Brain microvascular endothelial cell (primary cell): ENCODE data around the gene RAP1GAP.

Experiments used
- DNase-seq: peaks from one replicate; pipeline ENCODE4 v3.0.0-alpha.2; 2020
- H3K27ac ChIP-seq: fragments of 250-450 bp; sonication (Bioruptor Pico); 2 replicates; pipeline ENCODE4 v1.5.1; 2020; ENCODE audit warnings: mild to moderate bottlenecking, moderate library complexity
- H3K27me3 ChIP-seq: fragments of 250-450 bp; sonication (Bioruptor Pico); replicated peaks from 2 replicates; pipeline ENCODE4 v1.5.1; 2020; ENCODE audit warnings: mild to moderate bottlenecking
- H3K36me3 ChIP-seq: fragments of 250-450 bp; sonication (Bioruptor Pico); replicated peaks from 2 replicates; pipeline ENCODE4 v1.5.1; 2020; ENCODE audit warnings: mild to moderate bottlenecking
- H3K4me3 ChIP-seq: 2 replicates; pipeline ENCODE4 v1.5.1; 2011; ENCODE audit warnings: low read depth, mild to moderate bottlenecking, control low read depth, low read length, moderate library complexity
- in situ Hi-C: cut with HindIII; loops from 2 replicates; pipeline ENCODE4 v1.10.0; 2017; ENCODE audit warnings: low sequenced_read_pairs, low pct_ligation_motif_present
- TF ChIP-seq, protein P1 (sequence below): IDR thresholded peaks from 2 replicates; pipeline ENCODE4 v1.5.1; 2011; ENCODE audit warnings: low read depth, mild to moderate bottlenecking, moderate library complexity, low read length, control low read depth, inconsistent platforms; ENCODE audit errors: missing control alignments

The RAP1GAP gene

DNA sequence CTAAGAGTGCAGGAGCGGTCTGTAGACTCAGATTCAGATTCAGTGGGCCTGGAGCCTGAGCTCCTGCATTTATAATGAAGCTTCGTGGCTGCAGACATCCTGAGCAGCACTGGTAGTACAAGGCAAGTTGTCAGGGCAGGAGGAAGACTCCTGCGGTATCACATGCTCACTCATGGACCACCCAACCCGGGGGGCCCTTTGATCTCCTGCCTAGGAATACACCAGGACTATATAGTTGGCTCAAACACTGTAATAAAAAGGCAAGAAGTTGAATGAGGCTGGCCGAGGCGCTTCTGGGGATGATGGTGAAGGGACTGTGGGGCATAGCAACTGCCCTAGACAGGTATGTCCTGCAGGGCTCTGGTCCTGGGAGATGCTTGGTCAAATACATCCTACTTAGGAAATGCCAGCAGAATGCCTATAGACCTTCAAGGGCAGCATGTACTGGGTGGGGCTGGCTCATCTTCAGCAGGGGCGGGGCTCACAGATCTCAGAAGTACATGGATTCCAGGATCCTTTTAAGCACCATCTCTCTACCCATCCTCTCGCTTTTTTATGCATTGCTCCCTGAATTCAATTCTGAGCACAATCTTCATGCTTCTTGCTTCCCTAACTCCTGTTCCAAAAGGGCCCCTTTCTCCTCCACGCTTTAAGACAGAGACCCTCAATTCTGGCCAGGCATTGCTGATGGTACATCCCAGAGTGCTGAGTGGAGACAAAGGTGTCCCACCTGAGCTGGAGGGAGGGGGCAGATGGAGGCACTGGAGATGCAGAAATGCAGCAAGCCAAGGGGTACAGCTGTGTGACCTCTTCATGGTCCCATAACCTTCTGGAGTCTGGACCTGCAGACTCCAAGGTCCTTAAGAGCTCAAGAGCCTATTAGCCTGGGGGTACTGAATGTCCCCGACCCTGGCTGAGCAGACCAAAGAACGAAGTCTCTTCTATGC, 2.1 kb upstream of the RAP1GAP start:
- in situ Hi-C loops = no loop called here

DNA sequence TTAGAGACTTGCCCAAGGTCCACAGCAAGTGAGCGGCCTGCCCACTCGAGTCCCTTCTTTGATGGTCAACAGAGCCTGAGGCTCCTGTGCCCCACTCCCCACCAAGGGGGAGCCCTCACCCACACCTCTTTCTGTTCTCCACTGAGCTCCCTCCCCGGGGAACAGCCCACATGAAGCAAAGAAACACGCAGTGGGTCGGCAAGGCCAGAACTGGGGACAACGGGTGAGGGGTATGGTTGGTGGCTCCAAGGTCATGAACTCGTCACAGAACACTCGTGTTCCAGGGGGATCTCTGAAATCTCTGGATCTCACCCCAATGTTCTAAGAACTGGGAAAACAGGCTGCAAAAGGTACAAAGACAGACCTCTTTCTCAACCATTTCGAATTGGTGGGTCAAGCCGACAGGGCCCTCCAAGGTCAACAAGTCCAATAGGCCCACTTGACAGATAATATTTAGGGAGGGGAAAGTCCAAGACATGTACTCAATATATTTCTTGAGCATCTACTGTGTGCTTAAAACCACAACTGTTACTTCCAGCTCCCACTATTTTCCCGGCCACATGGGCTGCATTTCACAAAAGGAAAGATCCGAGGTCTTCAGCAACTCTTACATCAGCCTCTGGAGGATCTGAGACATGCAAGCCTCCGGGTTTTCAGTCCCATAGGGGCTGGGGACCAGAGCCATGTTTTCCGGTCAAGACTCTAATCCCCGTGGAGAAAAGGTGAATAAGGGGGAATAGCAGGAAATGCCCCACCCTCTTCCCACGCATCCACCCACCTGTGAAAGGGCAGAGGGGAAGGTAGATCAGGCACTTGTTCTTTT, 1.1 kb upstream of the RAP1GAP start:
- in situ Hi-C loops = no loop called here
- TF ChIP-seq, protein P1, sequence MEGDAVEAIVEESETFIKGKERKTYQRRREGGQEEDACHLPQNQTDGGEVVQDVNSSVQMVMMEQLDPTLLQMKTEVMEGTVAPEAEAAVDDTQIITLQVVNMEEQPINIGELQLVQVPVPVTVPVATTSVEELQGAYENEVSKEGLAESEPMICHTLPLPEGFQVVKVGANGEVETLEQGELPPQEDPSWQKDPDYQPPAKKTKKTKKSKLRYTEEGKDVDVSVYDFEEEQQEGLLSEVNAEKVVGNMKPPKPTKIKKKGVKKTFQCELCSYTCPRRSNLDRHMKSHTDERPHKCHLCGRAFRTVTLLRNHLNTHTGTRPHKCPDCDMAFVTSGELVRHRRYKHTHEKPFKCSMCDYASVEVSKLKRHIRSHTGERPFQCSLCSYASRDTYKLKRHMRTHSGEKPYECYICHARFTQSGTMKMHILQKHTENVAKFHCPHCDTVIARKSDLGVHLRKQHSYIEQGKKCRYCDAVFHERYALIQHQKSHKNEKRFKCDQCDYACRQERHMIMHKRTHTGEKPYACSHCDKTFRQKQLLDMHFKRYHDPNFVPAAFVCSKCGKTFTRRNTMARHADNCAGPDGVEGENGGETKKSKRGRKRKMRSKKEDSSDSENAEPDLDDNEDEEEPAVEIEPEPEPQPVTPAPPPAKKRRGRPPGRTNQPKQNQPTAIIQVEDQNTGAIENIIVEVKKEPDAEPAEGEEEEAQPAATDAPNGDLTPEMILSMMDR = no peak
- no peak for DNase-seq
- no peaks in the 10 kb centered on the region for H3K36me3 ChIP-seq
- H3K27me3 ChIP-seq = peaks cover 36% of the 10 kb centered on the region
- no peak overlapping the region for H3K4me3 ChIP-seq
- no peak overlapping the region for H3K27ac ChIP-seq

More for the DNA sequence above, 2.1 kb upstream of the RAP1GAP start:
- H3K36me3 ChIP-seq = no peaks in the 10 kb centered on the region
- no peak overlapping the region for H3K27ac ChIP-seq
- TF ChIP-seq, protein P1 = no peak
- H3K4me3 ChIP-seq = no peak overlapping the region
- DNase-seq = no peak
- peaks cover 36% of the 10 kb centered on the region for H3K27me3 ChIP-seq

DNA sequence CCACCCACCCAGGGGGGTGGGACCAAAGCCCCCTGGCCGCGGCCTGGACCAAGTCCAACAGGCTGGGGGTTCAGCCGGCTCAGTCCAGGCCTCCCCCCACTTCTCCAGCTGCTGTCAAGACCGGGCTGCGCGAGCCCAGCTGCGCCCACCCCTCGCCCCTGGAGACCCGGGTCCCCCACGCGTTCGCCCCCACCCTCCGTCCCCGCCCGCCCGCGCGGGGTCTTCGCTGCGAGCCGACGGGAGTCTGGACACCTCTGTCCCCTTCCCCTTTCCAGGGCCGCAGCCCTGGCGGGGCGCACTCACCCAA, 253 bp downstream of the RAP1GAP start:
- no peak overlapping the region for H3K4me3 ChIP-seq
- no peak for DNase-seq
- TF ChIP-seq, protein P1 = no peak
- peaks cover 48% of the 10 kb centered on the region for H3K27me3 ChIP-seq
- no peaks in the 10 kb centered on the region for H3K36me3 ChIP-seq
- in situ Hi-C loops = no loop called here
- H3K27ac ChIP-seq = no peak overlapping the region

DNA sequence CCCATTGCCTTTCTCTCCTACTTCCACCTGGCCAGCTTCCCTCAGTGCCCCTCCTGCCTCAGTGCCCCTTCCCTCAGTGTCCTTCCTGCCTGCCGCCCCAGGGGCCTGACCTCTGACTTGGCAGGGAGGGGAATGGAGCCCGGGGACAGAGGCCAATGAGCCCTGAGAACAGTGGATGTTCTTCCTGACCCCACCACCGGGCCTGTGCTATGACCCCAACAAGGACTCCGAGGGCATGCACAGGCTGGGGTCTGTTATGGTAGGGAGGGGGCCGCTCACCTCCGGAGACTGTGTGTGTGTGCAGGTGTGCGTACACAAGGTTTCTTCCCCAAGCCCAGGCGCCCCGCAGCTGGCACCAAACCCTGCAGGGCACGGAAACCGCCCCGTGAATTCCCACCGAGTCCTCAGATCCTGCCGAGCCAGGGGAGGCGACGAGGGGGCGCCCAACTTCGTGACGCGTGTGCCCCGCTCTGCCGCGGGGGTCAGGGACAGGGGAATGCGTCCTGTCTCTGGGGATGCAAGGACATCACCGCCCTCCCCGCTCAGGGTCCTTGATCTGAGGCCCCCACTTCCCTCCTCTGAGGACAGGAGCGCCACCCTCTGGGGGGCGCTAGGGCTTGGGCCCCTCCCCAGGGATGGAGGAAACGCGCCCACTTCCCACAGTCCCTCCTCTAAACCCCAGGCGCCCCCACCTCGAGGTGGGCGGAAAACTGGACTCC, 766 bp downstream of the RAP1GAP start:
- no peak for DNase-seq
- in situ Hi-C loops = no loop called here
- no peak overlapping the region for H3K4me3 ChIP-seq
- no peak overlapping the region for H3K27ac ChIP-seq
- TF ChIP-seq, protein P1 = peak; percentile 31
- peaks cover 53% of the 10 kb centered on the region for H3K27me3 ChIP-seq
- H3K36me3 ChIP-seq = no peaks in the 10 kb centered on the region

DNA sequence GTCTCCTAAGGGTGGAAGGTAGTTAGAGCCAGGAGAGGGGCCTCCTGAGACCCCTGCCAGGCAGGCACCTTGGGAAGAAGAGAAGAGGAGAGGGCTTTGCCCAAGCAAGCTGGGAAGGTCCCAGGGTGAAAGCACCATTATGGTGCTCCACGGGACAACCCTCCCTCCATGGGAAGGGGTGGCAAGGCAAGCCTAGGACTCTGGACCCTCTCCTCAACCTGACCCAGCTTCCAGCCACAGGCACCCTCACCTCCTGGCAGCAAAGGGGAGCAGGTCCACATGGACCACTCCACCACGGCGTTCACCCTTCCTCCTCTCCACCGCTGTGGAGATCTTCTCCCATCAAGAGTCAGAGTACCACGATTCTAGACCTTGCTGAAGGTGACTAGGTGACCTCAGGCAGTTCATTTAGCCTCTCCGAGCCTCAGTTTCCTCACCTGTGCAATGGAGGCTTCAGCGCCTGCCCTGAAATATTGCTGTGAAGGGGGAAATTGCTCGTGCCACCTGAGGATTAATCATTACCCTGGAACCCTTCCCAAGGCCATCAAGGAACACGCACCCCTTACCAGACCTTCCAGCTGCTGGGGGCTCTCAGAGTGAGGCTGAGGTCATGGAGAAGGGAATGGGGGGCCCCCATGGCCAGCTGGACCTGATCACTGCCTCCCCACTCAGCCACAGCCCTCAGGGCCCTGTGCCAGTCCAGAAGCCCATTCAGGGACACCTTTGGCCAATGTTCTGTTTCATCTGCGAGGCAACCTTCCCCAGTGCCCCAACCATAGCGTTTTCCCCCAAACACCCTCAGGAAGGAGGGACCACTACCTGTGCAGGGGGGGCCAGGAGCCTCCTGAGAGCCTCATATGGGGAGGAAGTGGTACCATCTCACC, 1.6 kb downstream of the RAP1GAP start:
- in situ Hi-C loops = no loop called here
- Histone ChIP-seq H3K36me3 (no peaks in the 10 kb centered on the region), H3K4me3 (no peak overlapping the region), H3K27ac (no peak overlapping the region), H3K27me3 (peaks cover 53% of the 10 kb centered on the region)
- no peak for DNase-seq
- TF ChIP-seq, protein P1 = no peak
